ENCODE measurements around the gene SPOCD1. TPM values are rescaled to one million over a fixed set of nuclear protein-coding genes. Genes with fewer than 3 reads are reported as not detected.

Gene SPOCD1
- total RNA-seq, 4 donors from 2014 or later: 0.63 to 23.9 (median 23.2) TPM; not detected in 1

DNA sequence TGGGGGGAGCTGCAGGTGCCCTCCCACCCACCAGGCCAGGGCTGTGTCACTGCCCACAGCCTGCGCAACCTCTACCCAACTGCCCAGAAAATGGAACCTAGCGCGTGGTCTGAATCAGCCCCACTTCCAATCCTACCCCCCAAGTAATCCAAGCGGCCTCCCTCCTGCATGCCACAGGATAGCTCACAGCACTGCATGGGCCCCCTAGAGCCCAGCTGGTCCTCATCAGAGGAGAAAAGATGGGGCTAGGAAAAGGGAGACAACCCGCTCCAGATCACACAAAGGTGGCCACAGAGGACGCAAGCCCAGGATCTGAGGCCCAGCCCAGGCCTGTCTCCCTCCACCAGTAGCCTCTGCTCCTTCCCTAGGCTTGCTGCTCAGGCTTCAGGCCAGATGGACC is 57.8 kb downstream of the SPOCD1 start:
- ATAC-seq (ENCODE audit: low FRiP score) (no peak), DNase-seq (ENCODE audit: low spot score) (no peak)
- TF ChIP-seq CTCF (IDR thresholded peaks at IDR 0.05): no peak

- no peak for ATAC-seq (ENCODE audit: low FRiP score)
- no peak for DNase-seq (ENCODE audit: low spot score)
Observed at GRCh38 chr1:31757204-31757679, 58.6 kb downstream of the SPOCD1 start.

GRCh38 chr1:31756578-31756977 is 59.2 kb downstream of the SPOCD1 start:
- no peak for ATAC-seq (ENCODE audit: low FRiP score)
- TF ChIP-seq CTCF (IDR thresholded peaks at IDR 0.05): no peak
- no peak for DNase-seq (ENCODE audit: low spot score)

More at GRCh38 chr1:31757204-31757679, 58.6 kb downstream of the SPOCD1 start:
- TF ChIP-seq CTCF (IDR thresholded peaks at IDR 0.05): no peak

DNA sequence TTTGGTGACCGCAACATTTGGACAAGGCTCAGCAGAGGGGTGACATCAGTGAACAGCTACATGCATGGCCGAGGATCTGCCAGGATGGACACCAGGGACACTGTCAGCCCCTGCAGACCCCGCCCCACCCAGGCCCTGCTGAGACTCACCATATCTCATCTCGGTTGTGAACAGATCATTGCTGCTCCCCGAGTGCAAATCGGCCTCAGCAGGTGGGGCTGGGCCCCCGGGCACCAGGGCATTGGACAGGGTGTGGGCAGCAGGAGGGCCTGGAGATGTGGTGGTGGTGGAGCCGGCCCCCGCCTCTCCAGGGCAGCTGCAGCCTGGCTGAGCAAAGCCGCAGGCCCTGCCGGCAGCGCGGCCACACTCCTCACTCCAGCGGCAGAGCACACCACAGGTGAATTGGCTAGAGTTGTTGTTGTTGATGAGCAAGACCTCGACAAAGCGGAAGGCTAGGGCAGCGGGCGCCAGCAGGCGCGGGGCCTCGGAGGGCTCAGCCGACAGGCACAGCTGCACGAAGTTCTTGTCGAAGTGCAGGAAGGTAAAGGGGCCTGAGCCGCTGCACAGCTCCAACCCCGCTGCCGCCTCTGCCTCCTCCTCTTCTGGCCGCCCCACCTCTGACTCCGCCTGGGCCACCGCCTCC is 59.9 kb downstream of the SPOCD1 start:
- no peak for ATAC-seq (ENCODE audit: low FRiP score)
- TF ChIP-seq CTCF (IDR thresholded peaks at IDR 0.05): no peak
- no peak for DNase-seq (ENCODE audit: low spot score)

DNA sequence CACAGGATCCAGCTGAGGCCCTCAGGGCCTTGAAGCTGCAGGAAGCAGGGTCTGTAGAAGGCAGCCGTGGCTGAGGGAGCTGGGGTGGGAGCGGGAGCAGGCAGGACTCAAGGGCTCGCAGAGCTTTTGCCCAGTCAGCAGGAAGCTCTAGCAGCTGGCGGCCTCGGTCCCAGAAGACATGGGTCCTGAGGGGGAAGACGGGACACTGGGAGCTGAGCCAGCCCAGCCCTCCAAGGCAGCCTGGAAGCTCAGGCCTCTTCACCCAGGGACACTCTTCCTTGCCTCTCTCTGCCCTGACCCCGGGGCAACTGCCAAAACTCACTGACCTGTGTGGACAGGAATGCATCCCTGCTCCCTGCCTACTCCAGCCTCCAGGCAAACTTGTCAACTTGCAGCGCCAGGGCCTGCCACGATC is 60.6 kb downstream of the SPOCD1 start:
- no peak for TF ChIP-seq CTCF (IDR thresholded peaks at IDR 0.05)
- ATAC-seq (ENCODE audit: low FRiP score) (no peak), DNase-seq (ENCODE audit: low spot score) (no peak)

- no peak for DNase-seq (ENCODE audit: low spot score)
- ATAC-seq (ENCODE audit: low FRiP score): no peak
- no peak for TF ChIP-seq CTCF (IDR thresholded peaks at IDR 0.05)
Observed at GRCh38 chr1:31754397-31754796, 61.4 kb downstream of the SPOCD1 start.

DNA sequence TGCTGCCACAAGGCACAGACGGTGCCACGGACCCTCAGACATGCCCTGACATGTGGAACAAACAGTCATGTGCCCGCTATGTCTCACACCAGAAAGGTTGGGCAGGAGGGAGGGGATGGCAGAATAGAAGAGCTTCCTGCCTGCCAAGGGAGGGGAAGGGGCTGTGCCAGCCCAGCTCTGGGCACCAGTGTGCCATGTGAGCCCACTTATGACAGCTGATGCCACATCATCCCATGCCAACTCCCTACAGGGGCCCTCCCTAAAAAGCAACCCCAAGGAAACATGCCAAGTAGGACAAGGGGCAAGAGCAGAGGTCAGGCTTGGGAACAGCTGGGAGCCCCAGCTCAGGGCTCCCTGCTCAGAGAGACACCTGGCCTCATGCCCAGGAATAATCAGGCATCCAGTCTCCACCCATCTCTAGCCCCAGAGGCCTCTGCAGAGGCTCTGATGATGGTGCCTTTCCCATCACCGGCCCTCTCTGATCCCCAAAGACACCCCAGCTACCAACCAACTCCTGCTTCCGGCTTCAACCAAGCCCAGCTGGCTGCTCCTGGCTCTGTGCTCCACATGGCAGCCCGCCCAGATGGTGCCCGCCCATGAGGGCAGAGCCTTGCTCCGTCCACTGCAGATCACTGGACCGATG is 62.0 kb downstream of the SPOCD1 start:
- TF ChIP-seq CTCF (IDR thresholded peaks at IDR 0.05): no peak
- ATAC-seq (ENCODE audit: low FRiP score) (no peak), DNase-seq (ENCODE audit: low spot score) (no peak)

All from omental fat pad (tissue), 4 donors.